ENCODE results near the gene TMEM244.

The TMEM244 gene

GRCh38 chr6:129793447-129793846 lies 67.7 kb downstream of the TMEM244 start:
- 13% methylated on average over 7 of the region's 7 CpGs for WGBS (ENCODE audit: insufficient coverage)
- H3K27me3 ChIP-seq (replicated peaks in 2 of 5; ENCODE audit: control insufficient read depth in 4 of 5, insufficient read depth in 5 of 5, low read length in 4 of 5) = no peaks in the 10 kb centered on the region
- DNase-seq = peak in 2 of 3 donors; percentile 48 to 58
- POLR2A ChIA-PET = no interaction called here
- no peaks in the 10 kb centered on the region for H3K9me3 ChIP-seq (ENCODE audit: control extremely low read depth in 1 of 5, control insufficient read depth in 4 of 5, insufficient read depth in 2 of 5, low read depth in 1 of 5, low read length in 4 of 5)
- no peak overlapping the region for H3K4me3 ChIP-seq (ENCODE audit: control insufficient read depth in 1 of 7, extremely low read depth in 1 of 7, insufficient read depth in 4 of 7, low read depth in 2 of 7, low read length in 6 of 7)
- H3K27ac ChIP-seq (ENCODE audit: insufficient read depth in 1 of 2, low read depth in 1 of 2, low read length in 2 of 2, poor library complexity in 1 of 2, severe bottlenecking in 2 of 2) = no peak overlapping the region
- CTCF ChIA-PET = interaction anchor here (1.2 kb wide), 1 partner anchor 18 kb away, joined by 3 read pairs; no protein-coding TSS in a partner anchor
- H3K4me1 ChIP-seq (ENCODE audit: control extremely low read depth in 1 of 4, control insufficient read depth in 4 of 4, insufficient read depth in 4 of 4, low read length in 3 of 4) = peaks cover 0 to 16% (median 5%) of the 10 kb centered on the region in 4 experiments
- no peaks in the 10 kb centered on the region for H3K36me3 ChIP-seq (ENCODE audit: control insufficient read depth in 4 of 4, insufficient read depth in 4 of 4, low read length in 3 of 4)

- H3K4me1 ChIP-seq (ENCODE audit: control extremely low read depth in 1 of 4, control insufficient read depth in 4 of 4, insufficient read depth in 4 of 4, low read length in 3 of 4) = peaks cover 0 to 16% (median 5%) of the 10 kb centered on the region in 4 experiments
- DNase-seq = no peak
- 100% methylated on average over 2 of the region's 4 CpGs for WGBS (ENCODE audit: insufficient coverage)
- no peaks in the 10 kb centered on the region for H3K27me3 ChIP-seq (replicated peaks in 2 of 5; ENCODE audit: control insufficient read depth in 4 of 5, insufficient read depth in 5 of 5, low read length in 4 of 5)
- ChIA-PET POLR2A (no interaction called here), CTCF (no interaction called here)
- no peak overlapping the region for H3K4me3 ChIP-seq (ENCODE audit: control insufficient read depth in 1 of 7, extremely low read depth in 1 of 7, insufficient read depth in 4 of 7, low read depth in 2 of 7, low read length in 6 of 7)
- no peaks in the 10 kb centered on the region for H3K9me3 ChIP-seq (ENCODE audit: control extremely low read depth in 1 of 5, control insufficient read depth in 4 of 5, insufficient read depth in 2 of 5, low read depth in 1 of 5, low read length in 4 of 5)
- no peaks in the 10 kb centered on the region for H3K36me3 ChIP-seq (ENCODE audit: control insufficient read depth in 4 of 4, insufficient read depth in 4 of 4, low read length in 3 of 4)
- no peak overlapping the region for H3K27ac ChIP-seq (ENCODE audit: insufficient read depth in 1 of 2, low read depth in 1 of 2, low read length in 2 of 2, poor library complexity in 1 of 2, severe bottlenecking in 2 of 2)
Observed at GRCh38 chr6:129792049-129792448, 69.1 kb downstream of the TMEM244 start.

GRCh38 chr6:129790785-129791184 lies 70.3 kb downstream of the TMEM244 start:
- peak in 2 of 3 donors; percentile 35 to 53 for DNase-seq
- Histone ChIP-seq H3K27ac (ENCODE audit: insufficient read depth in 1 of 2, low read depth in 1 of 2, low read length in 2 of 2, poor library complexity in 1 of 2, severe bottlenecking in 2 of 2) (no peak overlapping the region), H3K9me3 (ENCODE audit: control extremely low read depth in 1 of 5, control insufficient read depth in 4 of 5, insufficient read depth in 2 of 5, low read depth in 1 of 5, low read length in 4 of 5) (no peaks in the 10 kb centered on the region), H3K27me3 (replicated peaks in 2 of 5; ENCODE audit: control insufficient read depth in 4 of 5, insufficient read depth in 5 of 5, low read length in 4 of 5) (peaks cover 0 to under 1% (median 0%) of the 10 kb centered on the region in 5 experiments), H3K4me3 (ENCODE audit: control insufficient read depth in 1 of 7, extremely low read depth in 1 of 7, insufficient read depth in 4 of 7, low read depth in 2 of 7, low read length in 6 of 7) (no peak overlapping the region), H3K36me3 (ENCODE audit: control insufficient read depth in 4 of 4, insufficient read depth in 4 of 4, low read length in 3 of 4) (no peaks in the 10 kb centered on the region), H3K4me1 (ENCODE audit: control extremely low read depth in 1 of 4, control insufficient read depth in 4 of 4, insufficient read depth in 4 of 4, low read length in 3 of 4) (peaks cover 0 to 16% (median 5%) of the 10 kb centered on the region in 4 experiments)
- WGBS (ENCODE audit: insufficient coverage) = 100% methylated on average over 1 of the region's 1 CpG
- ChIA-PET POLR2A (interaction anchor here (0.6 kb wide), 1 partner anchor 66 kb away, joined by 4 read pairs; no protein-coding TSS in a partner anchor), CTCF (interaction anchor here (1.1 to 1.5 kb wide), 2 partner anchors 15 to 35 kb away, joined by 3 to 5 read pairs; no protein-coding TSS in a partner anchor)

- no peak for DNase-seq
- Histone ChIP-seq H3K27me3 (replicated peaks in 2 of 5; ENCODE audit: control insufficient read depth in 4 of 5, insufficient read depth in 5 of 5, low read length in 4 of 5) (peaks cover 0 to 3% (median 0%) of the 10 kb centered on the region in 5 experiments), H3K4me1 (ENCODE audit: control extremely low read depth in 1 of 4, control insufficient read depth in 4 of 4, insufficient read depth in 4 of 4, low read length in 3 of 4) (peaks cover 0 to 16% (median 5%) of the 10 kb centered on the region in 4 experiments), H3K27ac (ENCODE audit: insufficient read depth in 1 of 2, low read depth in 1 of 2, low read length in 2 of 2, poor library complexity in 1 of 2, severe bottlenecking in 2 of 2) (no peak overlapping the region), H3K36me3 (ENCODE audit: control insufficient read depth in 4 of 4, insufficient read depth in 4 of 4, low read length in 3 of 4) (no peaks in the 10 kb centered on the region), H3K4me3 (ENCODE audit: control insufficient read depth in 1 of 7, extremely low read depth in 1 of 7, insufficient read depth in 4 of 7, low read depth in 2 of 7, low read length in 6 of 7) (no peak overlapping the region), H3K9me3 (ENCODE audit: control extremely low read depth in 1 of 5, control insufficient read depth in 4 of 5, insufficient read depth in 2 of 5, low read depth in 1 of 5, low read length in 4 of 5) (no peaks in the 10 kb centered on the region)
- ChIA-PET CTCF (interaction anchor here (1.1 to 1.9 kb wide), 3 partner anchors 14 to 36 kb away, joined by 3 to 5 read pairs (median 5); no protein-coding TSS in a partner anchor), POLR2A (interaction anchor here (0.6 kb wide), 1 partner anchor 67 kb away, joined by 4 read pairs; no protein-coding TSS in a partner anchor)
Observed at GRCh38 chr6:129789974-129790373, 71.1 kb downstream of the TMEM244 start.

DNA sequence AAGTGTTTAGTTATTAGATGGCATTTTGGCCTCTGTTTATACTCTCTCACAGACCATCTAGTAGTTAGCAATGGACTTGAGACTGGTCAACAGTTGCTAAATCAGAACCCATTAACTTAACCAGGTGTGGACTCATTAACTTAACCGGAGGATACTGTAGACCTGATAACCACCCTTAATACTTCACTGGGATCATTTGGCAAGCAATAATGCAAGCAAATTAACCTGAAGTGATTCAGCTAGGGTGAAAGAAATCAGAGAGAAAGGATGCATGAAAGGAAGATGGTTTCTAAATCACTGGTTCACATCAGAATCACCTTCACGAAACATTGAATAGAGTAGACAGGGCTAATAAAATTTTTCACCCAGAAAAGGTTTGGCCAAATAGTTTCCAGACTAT lies 73.3 kb downstream of the TMEM244 start:
- no peak for DNase-seq
- CTCF ChIA-PET = interaction anchor here (1.1 kb wide), 1 partner anchor 11 kb away, joined by 3 read pairs; no protein-coding TSS in a partner anchor
- WGBS (ENCODE audit: insufficient coverage) = no CpG with 5 or more reads among the region's 2 CpGs
- no peaks in the 10 kb centered on the region for H3K36me3 ChIP-seq (ENCODE audit: control insufficient read depth in 4 of 4, insufficient read depth in 4 of 4, low read length in 3 of 4)
- H3K27ac ChIP-seq (ENCODE audit: insufficient read depth in 1 of 2, low read depth in 1 of 2, low read length in 2 of 2, poor library complexity in 1 of 2, severe bottlenecking in 2 of 2) = no peak overlapping the region
- H3K9me3 ChIP-seq (ENCODE audit: control extremely low read depth in 1 of 5, control insufficient read depth in 4 of 5, insufficient read depth in 2 of 5, low read depth in 1 of 5, low read length in 4 of 5) = no peaks in the 10 kb centered on the region
- H3K27me3 ChIP-seq (replicated peaks in 2 of 5; ENCODE audit: control insufficient read depth in 4 of 5, insufficient read depth in 5 of 5, low read length in 4 of 5) = peaks cover 0 to 3% (median 0%) of the 10 kb centered on the region in 5 experiments
- peaks cover 0 to 9% (median 0%) of the 10 kb centered on the region in 4 experiments for H3K4me1 ChIP-seq (ENCODE audit: control extremely low read depth in 1 of 4, control insufficient read depth in 4 of 4, insufficient read depth in 4 of 4, low read length in 3 of 4)
- H3K4me3 ChIP-seq (ENCODE audit: control insufficient read depth in 1 of 7, extremely low read depth in 1 of 7, insufficient read depth in 4 of 7, low read depth in 2 of 7, low read length in 6 of 7) = no peak overlapping the region
- POLR2A ChIA-PET = no interaction called here

GRCh38 chr6:129786548-129786947 lies 74.6 kb downstream of the TMEM244 start:
- H3K27ac ChIP-seq (ENCODE audit: insufficient read depth in 1 of 2, low read depth in 1 of 2, low read length in 2 of 2, poor library complexity in 1 of 2, severe bottlenecking in 2 of 2) = no peak overlapping the region
- H3K27me3 ChIP-seq (replicated peaks in 2 of 5; ENCODE audit: control insufficient read depth in 4 of 5, insufficient read depth in 5 of 5, low read length in 4 of 5) = peaks cover 0 to 3% (median 0%) of the 10 kb centered on the region in 5 experiments
- ChIA-PET POLR2A (no interaction called here), CTCF (interaction anchor here (1.1 to 1.9 kb wide), 2 partner anchors 9 to 11 kb away, joined by 3 to 5 read pairs; no protein-coding TSS in a partner anchor)
- no peaks in the 10 kb centered on the region for H3K9me3 ChIP-seq (ENCODE audit: control extremely low read depth in 1 of 5, control insufficient read depth in 4 of 5, insufficient read depth in 2 of 5, low read depth in 1 of 5, low read length in 4 of 5)
- no peaks in the 10 kb centered on the region for H3K36me3 ChIP-seq (ENCODE audit: control insufficient read depth in 4 of 4, insufficient read depth in 4 of 4, low read length in 3 of 4)
- no peak overlapping the region for H3K4me3 ChIP-seq (ENCODE audit: control insufficient read depth in 1 of 7, extremely low read depth in 1 of 7, insufficient read depth in 4 of 7, low read depth in 2 of 7, low read length in 6 of 7)
- peaks cover 0 to 9% (median 0%) of the 10 kb centered on the region in 4 experiments for H3K4me1 ChIP-seq (ENCODE audit: control extremely low read depth in 1 of 4, control insufficient read depth in 4 of 4, insufficient read depth in 4 of 4, low read length in 3 of 4)
- 97% methylated on average over 3 of the region's 3 CpGs for WGBS (ENCODE audit: insufficient coverage)
- DNase-seq = no peak

- 100% methylated on average over 1 of the region's 1 CpG for WGBS (ENCODE audit: insufficient coverage)
- ChIA-PET CTCF (interaction anchor here (1.9 kb wide), 1 partner anchor 11 kb away, joined by 5 read pairs; no protein-coding TSS in a partner anchor), POLR2A (no interaction called here)
- peaks cover 0 to 4% (median 0%) of the 10 kb centered on the region in 4 experiments for H3K4me1 ChIP-seq (ENCODE audit: control extremely low read depth in 1 of 4, control insufficient read depth in 4 of 4, insufficient read depth in 4 of 4, low read length in 3 of 4)
- DNase-seq = no peak
- no peaks in the 10 kb centered on the region for H3K9me3 ChIP-seq (ENCODE audit: control extremely low read depth in 1 of 5, control insufficient read depth in 4 of 5, insufficient read depth in 2 of 5, low read depth in 1 of 5, low read length in 4 of 5)
- no peaks in the 10 kb centered on the region for H3K36me3 ChIP-seq (ENCODE audit: control insufficient read depth in 4 of 4, insufficient read depth in 4 of 4, low read length in 3 of 4)
- no peak overlapping the region for H3K4me3 ChIP-seq (ENCODE audit: control insufficient read depth in 1 of 7, extremely low read depth in 1 of 7, insufficient read depth in 4 of 7, low read depth in 2 of 7, low read length in 6 of 7)
- peaks cover 0 to 3% (median 0%) of the 10 kb centered on the region in 5 experiments for H3K27me3 ChIP-seq (replicated peaks in 2 of 5; ENCODE audit: control insufficient read depth in 4 of 5, insufficient read depth in 5 of 5, low read length in 4 of 5)
- no peak overlapping the region for H3K27ac ChIP-seq (ENCODE audit: insufficient read depth in 1 of 2, low read depth in 1 of 2, low read length in 2 of 2, poor library complexity in 1 of 2, severe bottlenecking in 2 of 2)
Observed at GRCh38 chr6:129785756-129786135, 75.4 kb downstream of the TMEM244 start.
